ENCODE measurements around the gene C11orf52. TPM values are rescaled to one million over a fixed set of nuclear protein-coding genes. Genes with fewer than 3 reads are reported as not detected.

Gene C11orf52
- total and polyA plus RNA-seq, 2 of the 13 experiments (the other 11 are each of a cell fraction or from before 2014, with no cell fraction given), result 7.4 to 11.0 TPM

DNA sequence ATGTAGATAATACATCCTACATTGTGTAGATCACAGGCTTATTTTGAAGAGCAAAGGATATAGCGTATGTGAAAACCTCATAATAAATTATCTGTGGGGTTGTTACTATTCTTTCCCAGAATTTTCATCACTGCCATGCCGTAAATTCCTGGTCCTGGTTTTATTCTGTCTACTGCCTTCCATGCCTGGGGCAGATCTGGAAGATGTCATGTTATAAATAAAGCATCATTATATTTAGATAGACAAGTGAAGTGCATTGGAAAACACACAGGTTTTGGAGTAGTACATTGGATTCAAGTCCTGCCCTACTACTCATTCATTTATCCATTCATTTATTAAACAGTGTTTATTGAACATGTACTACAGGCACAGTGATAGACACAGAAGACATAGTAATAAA lies 2.2 kb downstream of the C11orf52 start:
- no peak overlapping the region for H3K4me3 ChIP-seq (replicated peaks in 1 of 3; ENCODE audit: insufficient read depth in 1 of 3, low read depth in 2 of 3, low read length in 3 of 3)
- H3K4me2 ChIP-seq (ENCODE audit: low read depth, low read length), result no peak overlapping the region
- no peak overlapping the region for H3K9ac ChIP-seq (ENCODE audit: insufficient read depth, low read depth, low read length)
- FAIRE-seq, result no peak
- H3K36me3 ChIP-seq (replicated peaks in 1 of 2; ENCODE audit: control insufficient read depth in 1 of 2, insufficient read depth in 2 of 2, low read length in 2 of 2), result no peaks in the 10 kb centered on the region
- no peak for TF ChIP-seq ZNF703 (CRISPR knock-in tag; IDR thresholded peaks at IDR 0.05; ENCODE audit: borderline replicate concordance)
- TF ChIP-seq PRPF4 (IDR thresholded peaks at IDR 0.05; ENCODE audit: low read depth, low read length, poor library complexity, severe bottlenecking), result no peak
- intact Hi-C loops (cut with micrococcal nuclease; ENCODE audit: unreplicated experiment), result no loop called here
- H4K20me1 ChIP-seq (ENCODE audit: insufficient read depth, low read length), result no peaks in the 10 kb centered on the region
- no peak overlapping the region for H2AFZ ChIP-seq (ENCODE audit: low read length)
- no peaks in the 10 kb centered on the region for H3K79me2 ChIP-seq (ENCODE audit: insufficient read depth, low read length)
- POLR2A ChIA-PET, result no interaction called here
- DNase-seq (ENCODE audit: low spot score), result no peak
- H3K27me3 ChIP-seq (ENCODE audit: control insufficient read depth in 1 of 2, insufficient read depth in 2 of 2, low read length in 2 of 2), result no peaks in the 10 kb centered on the region
- BruUV-seq (replicated peaks), result no TSS peak
- ATAC-seq, result no peak
- H3K4me1 ChIP-seq (ENCODE audit: insufficient read depth, low read length), result peaks cover 96% of the 10 kb centered on the region
- H3K9me3 ChIP-seq (ENCODE audit: low read length), result no peaks in the 10 kb centered on the region
- 67% methylated on average over 2 of the region's 2 CpGs for WGBS (ENCODE audit: low lambda C conversion rate)
- CTCF ChIA-PET (ENCODE audit: low intra/inter-chr PET ratio, low total read pairs), result no interaction called here
- in situ Hi-C loops (cut with HindIII; ENCODE audit: extremely low pct_ligation_motif_present, low pct_unique_long_range_greater_than_20kb), result no loop called here
- no peak overlapping the region for H3K27ac ChIP-seq (ENCODE audit: extremely low read length, insufficient read depth, low read length)

DNA sequence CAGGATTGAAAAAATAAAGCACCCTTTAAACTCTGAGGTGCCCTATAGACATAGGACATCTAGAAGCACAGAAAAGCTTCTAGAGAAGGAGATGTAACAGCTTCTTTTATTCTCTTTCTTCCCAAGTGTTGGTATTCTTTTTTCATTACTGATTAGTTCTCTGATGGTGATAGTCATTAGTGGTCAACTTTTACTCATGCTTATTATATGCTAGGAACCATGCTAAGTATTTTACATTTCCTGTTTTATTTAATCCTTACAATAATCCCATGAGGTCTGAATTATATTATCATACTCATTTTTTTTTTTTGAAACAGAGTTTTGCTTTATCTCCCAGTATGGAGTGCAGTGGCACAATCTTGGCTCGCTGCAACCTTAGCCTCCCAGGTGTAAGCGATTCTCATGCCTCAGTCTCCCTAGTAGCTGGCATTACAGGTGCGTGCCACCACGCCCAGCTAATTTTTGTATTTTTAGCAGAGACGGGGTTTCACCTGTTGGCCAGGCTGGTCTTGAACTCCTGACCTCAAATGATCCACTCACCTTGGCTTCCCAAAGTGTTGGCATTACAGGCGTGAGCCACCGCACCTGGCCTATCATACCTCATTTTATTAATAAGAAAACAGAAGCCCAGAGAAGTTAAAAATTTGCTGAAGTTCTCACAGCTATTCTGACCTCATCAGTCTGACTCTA lies 3.0 kb downstream of the C11orf52 start:
- Histone ChIP-seq H3K4me2 (ENCODE audit: low read depth, low read length) (no peak overlapping the region), H3K27me3 (ENCODE audit: control insufficient read depth in 1 of 2, insufficient read depth in 2 of 2, low read length in 2 of 2) (no peaks in the 10 kb centered on the region), H3K79me2 (ENCODE audit: insufficient read depth, low read length) (no peaks in the 10 kb centered on the region), H3K4me3 (replicated peaks in 1 of 3; ENCODE audit: insufficient read depth in 1 of 3, low read depth in 2 of 3, low read length in 3 of 3) (no peak overlapping the region), H3K4me1 (ENCODE audit: insufficient read depth, low read length) (peaks cover 96% of the 10 kb centered on the region), H3K36me3 (replicated peaks in 1 of 2; ENCODE audit: control insufficient read depth in 1 of 2, insufficient read depth in 2 of 2, low read length in 2 of 2) (no peaks in the 10 kb centered on the region), H3K9me3 (ENCODE audit: low read length) (no peaks in the 10 kb centered on the region), H4K20me1 (ENCODE audit: insufficient read depth, low read length) (no peaks in the 10 kb centered on the region), H3K27ac (ENCODE audit: extremely low read length, insufficient read depth, low read length) (no peak overlapping the region), H3K9ac (ENCODE audit: insufficient read depth, low read depth, low read length) (no peak overlapping the region), H2AFZ (ENCODE audit: low read length) (no peak overlapping the region)
- WGBS (ENCODE audit: low lambda C conversion rate), result 97% methylated on average over 7 of the region's 7 CpGs
- intact Hi-C loops (cut with micrococcal nuclease; ENCODE audit: unreplicated experiment), result no loop called here
- no peak for DNase-seq (ENCODE audit: low spot score)
- POLR2A ChIA-PET, result no interaction called here
- ATAC-seq, result no peak
- CTCF ChIA-PET (ENCODE audit: low intra/inter-chr PET ratio, low total read pairs), result no interaction called here
- no peak for FAIRE-seq
- TF ChIP-seq PHF8 (CRISPR knock-in tag; IDR thresholded peaks at IDR 0.05) (no peak), KDM6A (CRISPR knock-in tag; IDR thresholded peaks at IDR 0.05; ENCODE audit: low read depth) (no peak), FOXK1 (CRISPR knock-in tag; IDR thresholded peaks at IDR 0.05; ENCODE audit: borderline replicate concordance, low read depth) (no peak), TGIF2 (CRISPR knock-in tag; IDR thresholded peaks at IDR 0.05) (no peak), TEAD3 (CRISPR knock-in tag; optimal IDR thresholded peaks at IDR 0.05; ENCODE audit: borderline replicate concordance) (no peak), EZH2 (conservative IDR thresholded peaks at IDR 0.05; ENCODE audit: low read depth, low read length) (no peak), POLR2AphosphoS2 (IDR thresholded peaks at IDR 0.05; ENCODE audit: low read depth, low read length) (no peak), PTBP1 (IDR thresholded peaks at IDR 0.05; ENCODE audit: low read depth, low read length, poor library complexity, severe bottlenecking) (no peak), ZNF768 (CRISPR knock-in tag; IDR thresholded peaks at IDR 0.05) (no peak), NR2F2 (IDR thresholded peaks at IDR 0.05; ENCODE audit: borderline replicate concordance, low read depth) (no peak), SP4 (CRISPR knock-in tag; IDR thresholded peaks at IDR 0.05) (no peak)
- in situ Hi-C loops (cut with HindIII; ENCODE audit: extremely low pct_ligation_motif_present, low pct_unique_long_range_greater_than_20kb), result no loop called here
- BruUV-seq (replicated peaks), result no TSS peak
